Loucy (cell line): Measurements from ENCODE around the gene MAPK6.

Experiments
- CTCF ChIP-seq: fragments of 200-600 bp; sonication (generic); conservative IDR thresholded peaks from 2 replicates; pipeline ENCODE4 v1.5.1; 2014; ENCODE audit warnings: mild to moderate bottlenecking, antibody characterized with exemption, low read length
- EZH2phosphoT487 ChIP-seq: fragments of 200-600 bp; IDR thresholded peaks from 2 replicates; pipeline ENCODE4 v1.6.1; 2018; ENCODE audit warnings: antibody characterized with exemption, mild to moderate bottlenecking, moderate library complexity, borderline replicate concordance

GRCh38 chr15:52090193-52090592 is 71.2 kb downstream of the MAPK6 start:
- no peak for TF ChIP-seq CTCF
- TF ChIP-seq EZH2phosphoT487: no peak
